Astrocyte (in vitro differentiated cells and primary cell): Measurements from ENCODE around the gene C12orf57. TPM values are rescaled to one million over a fixed set of nuclear protein-coding genes. Genes with fewer than 3 reads are reported as not detected.

Experiments
- DNase-seq: peaks from one replicate; pipeline ENCODE4 v3.0.0-alpha.2; 2010; ENCODE audit warnings: low read depth
- FAIRE-seq: peaks from 2 replicates; lab custom pipeline; 2011; peaks lifted over from hg19 to GRCh38; lab: Jason Lieb, UNC
- H2AFZ ChIP-seq: 2 replicates; pipeline ENCODE4 v1.6.0; 2012; ENCODE audit warnings: low read depth, low read length, inconsistent platforms
- H3K27ac ChIP-seq: 2 replicates; pipeline ENCODE4 v1.5.1; 2011; ENCODE audit warnings: low read depth, low read length, inconsistent platforms
- H3K27me3 ChIP-seq: 2 replicates; pipeline ENCODE4 v1.6.0; 2011; ENCODE audit warnings: low read length, inconsistent platforms; ENCODE audit not compliant: insufficient read depth
- H3K36me3 ChIP-seq: 2 replicates; pipeline ENCODE4 v1.5.1; 2011; ENCODE audit warnings: low read length, inconsistent platforms; ENCODE audit not compliant: insufficient read depth
- H3K4me1 ChIP-seq: 2 replicates; pipeline ENCODE4 v1.5.1; 2011; ENCODE audit warnings: low read length, inconsistent platforms; ENCODE audit not compliant: insufficient read depth
- H3K4me2 ChIP-seq: 2 replicates; pipeline ENCODE4 v1.6.0; 2012; ENCODE audit warnings: low read length, inconsistent platforms
- H3K4me3 ChIP-seq: 2 replicates; pipeline ENCODE4 v1.5.1; 2011; ENCODE audit warnings: low read depth, mild to moderate bottlenecking, low read length, inconsistent platforms; ENCODE audit not compliant: insufficient read depth
- H3K79me2 ChIP-seq: 2 replicates; pipeline ENCODE4 v1.6.0; 2012; ENCODE audit warnings: mild to moderate bottlenecking, low read length, inconsistent platforms; ENCODE audit not compliant: insufficient read depth
- H3K9ac ChIP-seq: 2 replicates; pipeline ENCODE4 v1.6.0; 2012; ENCODE audit warnings: mild to moderate bottlenecking, low read length, inconsistent platforms
- H3K9me3 ChIP-seq: 2 replicates; pipeline ENCODE4 v1.5.1; 2012; ENCODE audit warnings: low read depth, mild to moderate bottlenecking, low read length, inconsistent platforms; ENCODE audit not compliant: insufficient read depth
- H4K20me1 ChIP-seq: 2 replicates; pipeline ENCODE4 v1.6.0; 2012; ENCODE audit warnings: low read length, inconsistent platforms; ENCODE audit not compliant: insufficient read depth
- H3K27ac Mint-ChIP-seq: one replicate; pipeline ENCODE4 v1.8.0; 2021; ENCODE audit warnings: mild to moderate bottlenecking, mixed read lengths; ENCODE audit not compliant: unreplicated experiment
- H3K27me3 Mint-ChIP-seq: one replicate; pipeline ENCODE4 v1.8.0; 2021; ENCODE audit warnings: low read depth, mixed read lengths; ENCODE audit not compliant: unreplicated experiment
- H3K36me3 Mint-ChIP-seq: one replicate; pipeline ENCODE4 v1.8.0; 2021; ENCODE audit warnings: low read depth, mixed read lengths; ENCODE audit not compliant: unreplicated experiment
- H3K4me1 Mint-ChIP-seq: one replicate; pipeline ENCODE4 v1.8.0; 2021; ENCODE audit warnings: low read depth, mixed read lengths; ENCODE audit not compliant: unreplicated experiment
- H3K4me3 Mint-ChIP-seq: one replicate; pipeline ENCODE4 v1.8.0; 2021; ENCODE audit warnings: mild to moderate bottlenecking, moderate library complexity, mixed read lengths; ENCODE audit not compliant: unreplicated experiment
- H3K9me3 Mint-ChIP-seq: one replicate; pipeline ENCODE4 v1.8.0; 2021; ENCODE audit warnings: mild to moderate bottlenecking, mixed read lengths; ENCODE audit not compliant: unreplicated experiment
- CTCF ChIP-seq: IDR thresholded peaks from 2 replicates; pipeline ENCODE4 v1.5.1; 2011; ENCODE audit warnings: low read depth, mild to moderate bottlenecking, inconsistent platforms, low read length, moderate library complexity; ENCODE audit not compliant: insufficient read depth
- EZH2 ChIP-seq: IDR thresholded peaks from 2 replicates; pipeline ENCODE4 v1.6.1; 2012; ENCODE audit warnings: mild to moderate bottlenecking, low read length, inconsistent platforms; ENCODE audit not compliant: insufficient read depth
- total RNA-seq: library from RNA; stranded (reverse); gene quantifications from 2 replicates; pipeline ENCODE4 v1.2.1, GENCODE V29; 2021

The C12orf57 gene
- total RNA-seq, 1 donor from 2014 or later, result 117 TPM

DNA sequence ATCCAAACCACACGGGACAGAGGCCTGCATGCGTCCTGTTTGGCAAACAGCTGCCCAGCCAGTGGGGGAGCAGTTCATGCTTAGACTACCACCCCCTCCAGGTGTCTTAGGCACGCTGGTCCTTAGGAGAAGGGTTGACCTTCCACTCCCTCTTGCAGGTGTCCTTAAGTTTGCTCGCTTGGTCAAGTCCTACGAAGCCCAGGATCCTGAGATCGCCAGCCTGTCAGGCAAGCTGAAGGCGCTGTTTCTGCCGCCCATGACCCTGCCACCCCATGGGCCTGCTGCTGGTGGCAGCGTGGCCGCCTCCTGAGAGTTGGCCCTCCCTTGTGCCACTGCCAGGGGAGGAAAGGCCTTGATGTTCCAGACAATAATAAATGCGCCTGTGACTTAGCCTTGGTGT lies 1.8 kb downstream of the C12orf57 start:
- peak overlapping the region; percentile 82 for H3K4me3 Mint-ChIP-seq
- no peaks in the 10 kb centered on the region for H3K27me3 Mint-ChIP-seq
- H3K27ac ChIP-seq, result no peak overlapping the region
- H3K27me3 ChIP-seq, result no peaks in the 10 kb centered on the region
- H3K79me2 ChIP-seq, result peaks cover 8% of the 10 kb centered on the region
- DNase-seq, result no peak
- H3K9ac ChIP-seq, result peak overlapping the region; percentile 87
- H2AFZ ChIP-seq, result no peak overlapping the region
- TF ChIP-seq EZH2 (no peak), CTCF (no peak)
- H3K9me3 ChIP-seq, result no peaks in the 10 kb centered on the region
- peaks cover 6% of the 10 kb centered on the region for H3K36me3 ChIP-seq
- H3K27ac Mint-ChIP-seq, result no peak overlapping the region
- peaks cover 26% of the 10 kb centered on the region for H3K4me1 ChIP-seq
- H4K20me1 ChIP-seq, result peaks cover 25% of the 10 kb centered on the region
- H3K4me1 Mint-ChIP-seq, result peaks cover 22% of the 10 kb centered on the region
- no peak overlapping the region for H3K4me3 ChIP-seq
- peak overlapping the region; percentile 94 for H3K4me2 ChIP-seq
- FAIRE-seq, result no peak
- no peaks in the 10 kb centered on the region for H3K36me3 Mint-ChIP-seq
- peaks cover 1% of the 10 kb centered on the region for H3K9me3 Mint-ChIP-seq

- peak overlapping the region; percentile 87 for H3K9ac ChIP-seq
- Mint-ChIP-seq H3K4me1 (peaks cover 22% of the 10 kb centered on the region), H3K4me3 (peak overlapping the region; percentile 80), H3K27me3 (no peaks in the 10 kb centered on the region), H3K27ac (peak overlapping the region; percentile 59), H3K36me3 (no peaks in the 10 kb centered on the region), H3K9me3 (no peaks in the 10 kb centered on the region)
- no peaks in the 10 kb centered on the region for H3K36me3 ChIP-seq
- peaks cover 19% of the 10 kb centered on the region for H4K20me1 ChIP-seq
- H3K27ac ChIP-seq, result no peak overlapping the region
- TF ChIP-seq EZH2 (no peak), CTCF (no peak)
- peaks cover 24% of the 10 kb centered on the region for H3K4me1 ChIP-seq
- H3K79me2 ChIP-seq, result peaks cover 8% of the 10 kb centered on the region
- H3K9me3 ChIP-seq, result no peaks in the 10 kb centered on the region
- FAIRE-seq (no peak), DNase-seq (no peak)
- no peak overlapping the region for H3K4me2 ChIP-seq
- no peaks in the 10 kb centered on the region for H3K27me3 ChIP-seq
- H3K4me3 ChIP-seq, result no peak overlapping the region
- H2AFZ ChIP-seq, result no peak overlapping the region
These were observed 2.5 kb downstream of the C12orf57 start for GRCh38 chr12:6946033-6946919.

- H3K27ac ChIP-seq, result no peak overlapping the region
- no peak overlapping the region for H2AFZ ChIP-seq
- H3K4me3 ChIP-seq, result no peak overlapping the region
- no peak for TF ChIP-seq CTCF
- TF ChIP-seq EZH2, result no peak
- H4K20me1 ChIP-seq, result peaks cover 19% of the 10 kb centered on the region
- FAIRE-seq (no peak), DNase-seq (no peak)
- H3K4me1 Mint-ChIP-seq, result peaks cover 22% of the 10 kb centered on the region
- no peaks in the 10 kb centered on the region for H3K27me3 ChIP-seq
- H3K36me3 ChIP-seq, result no peaks in the 10 kb centered on the region
- H3K9ac ChIP-seq, result no peak overlapping the region
- peaks cover 8% of the 10 kb centered on the region for H3K79me2 ChIP-seq
- H3K4me3 Mint-ChIP-seq, result peak overlapping the region; percentile 80
- H3K36me3 Mint-ChIP-seq, result no peaks in the 10 kb centered on the region
- H3K4me2 ChIP-seq, result no peak overlapping the region
- no peaks in the 10 kb centered on the region for H3K9me3 Mint-ChIP-seq
- no peaks in the 10 kb centered on the region for H3K9me3 ChIP-seq
- H3K27me3 Mint-ChIP-seq, result no peaks in the 10 kb centered on the region
- H3K27ac Mint-ChIP-seq, result peak overlapping the region; percentile 59
- H3K4me1 ChIP-seq, result peaks cover 23% of the 10 kb centered on the region
These were observed 3.1 kb downstream of the C12orf57 start for GRCh38 chr12:6946920-6947374.
